Stimulated activated CD8-positive, alpha-beta memory T cell treated with anti-CD3 and anti-CD28 coated beads, Interleukin-4, amount 100 ng/mL, for 1 hour (primary cell): Measurements from ENCODE around the gene FAAP20.

Experiments used
- DNase-seq, 2 donors: peaks; one replicate each; pipeline ENCODE4 v3.0.0-alpha.2; 2020; ENCODE audit warnings: low read depth in 2 of 2, low spot score in 1 of 2

Gene FAAP20

GRCh38 chr1:2194319-2194897 lies at the start of gene FAAP20:
FAAP20 (minus strand) TSS chr1:2194772; CDS start chr1:2194749, 23 bp downstream.
- DNase-seq, result peak in 1 of 2 donors; percentile 51

GRCh38 chr1:2242814-2243725 lies 48.5 kb upstream of the FAAP20 start:
- no peak for DNase-seq

GRCh38 chr1:2241820-2242219 lies 47.2 kb upstream of the FAAP20 start:
- DNase-seq, result no peak

GRCh38 chr1:2240270-2241156 lies 45.9 kb upstream of the FAAP20 start:
- no peak for DNase-seq

- DNase-seq, result no peak
Observed at GRCh38 chr1:2239384-2239985, 44.9 kb upstream of the FAAP20 start.

- DNase-seq, result no peak
Observed at GRCh38 chr1:2239013-2239370, 44.4 kb upstream of the FAAP20 start.

- DNase-seq, result no peak
Observed at GRCh38 chr1:2238361-2239012, 43.9 kb upstream of the FAAP20 start.

GRCh38 chr1:2237773-2238172 lies 43.2 kb upstream of the FAAP20 start:
- DNase-seq, result no peak

- DNase-seq, result no peak
Observed at GRCh38 chr1:2236695-2237677, 42.4 kb upstream of the FAAP20 start.

GRCh38 chr1:2235300-2235998 lies 40.9 kb upstream of the FAAP20 start:
- no peak for DNase-seq

GRCh38 chr1:2234762-2235113 lies 40.2 kb upstream of the FAAP20 start:
- no peak for DNase-seq

GRCh38 chr1:2233997-2234761 lies 39.6 kb upstream of the FAAP20 start:
- peak in 1 of 2 donors; percentile 67 for DNase-seq

GRCh38 chr1:2233468-2233867 lies 38.9 kb upstream of the FAAP20 start:
- DNase-seq, result no peak

- DNase-seq, result no peak
Observed at GRCh38 chr1:2232916-2233438, 38.4 kb upstream of the FAAP20 start.

GRCh38 chr1:2232255-2232915 lies 37.8 kb upstream of the FAAP20 start:
- no peak for DNase-seq

GRCh38 chr1:2231532-2232254 lies 37.1 kb upstream of the FAAP20 start:
- peak in 1 of 2 donors; percentile 56 for DNase-seq
